Sigmoid colon (tissue), 7 donors: ENCODE results near the gene SLC25A33. TPM values are rescaled to one million over a fixed set of nuclear protein-coding genes. Genes with fewer than 3 reads are reported as not detected.

Experiments
- DNase-seq: peaks from one replicate; pipeline ENCODE4 v3.0.0-alpha.2; 2019
- H3K27ac ChIP-seq, 4 donors: fragments of 200-600 bp; sonication (generic); one replicate each; pipeline ENCODE4 v1.5.1; 2016 to 2019; ENCODE audit warnings: mild to moderate bottlenecking in 1 of 4
- H3K27me3 ChIP-seq, 3 donors: fragments of 200-600 bp; sonication (generic); one replicate each; pipeline ENCODE4 v1.5.1; 2019; ENCODE audit warnings: mild to moderate bottlenecking in 1 of 3
- H3K36me3 ChIP-seq, 4 donors: fragments of 200-600 bp; sonication (generic); one replicate each; pipeline ENCODE4 v1.5.1; 2016 to 2019
- H3K4me1 ChIP-seq, 4 donors: fragments of 200-600 bp; sonication (generic); one replicate each; pipeline ENCODE4 v1.5.1; 2017 to 2019
- H3K4me3 ChIP-seq, 4 donors: fragments of 200-600 bp; sonication (generic); one replicate each; pipeline ENCODE4 v1.5.1; 2017 to 2019; ENCODE audit warnings: mild to moderate bottlenecking in 2 of 4, moderate library complexity in 1 of 4
- H3K9me3 ChIP-seq, 4 donors: fragments of 200-600 bp in 3 of 4; sonication (generic) in 3 of 4; one replicate each; pipeline versions ENCODE4 v1.5.1 to v1.6.1; 2013 to 2019
- CTCF ChIP-seq, 4 experiments: fragments of 450-650 bp in 3 of 4; fragments of 200-600 bp in 1 of 4; IDR thresholded peaks; one replicate each; pipeline ENCODE4 v1.5.1; 2016 to 2019; ENCODE audit warnings: antibody characterized with exemption in 4 of 4, mild to moderate bottlenecking in 3 of 4, moderate library complexity in 2 of 4
- EP300 ChIP-seq, 4 donors: sonication (generic); formaldehyde crosslinking; IDR thresholded peaks; one replicate each; pipeline ENCODE4 v1.6.1; 2017; ENCODE audit warnings: antibody characterized with exemption in 4 of 4
- POLR2A ChIP-seq, 2 donors: fragments of 450-650 bp; IDR thresholded peaks; one replicate each; pipeline ENCODE4 v1.6.1; 2016; ENCODE audit warnings: antibody characterized with exemption in 2 of 2, mild to moderate bottlenecking in 2 of 2, moderate library complexity in 2 of 2
- POLR2AphosphoS5 ChIP-seq, 4 donors: sonication (generic); formaldehyde crosslinking; IDR thresholded peaks; one replicate each; pipeline ENCODE4 v1.6.1; 2017; ENCODE audit warnings: antibody characterized with exemption in 4 of 4
- WGBS, 2 donors: extraction: QIAGEN DNeasy Blood & Tissue Kit; methylation state at CpG; one replicate each; pipeline ENCODE4 v1.1.7; 2013; 5-methylcytosine and 5-hydroxymethylcytosine counted together
- intact Hi-C: fragments of 100-400 bp; cut with DNase I; formaldehyde crosslinking; loops from one replicate; pipeline ENCODE4 v1.15.1; 2023
- polyA plus RNA-seq, 3 donors: library from polyadenylated mRNA; stranded (reverse); fragments of 200-250 nt; gene quantifications; one replicate each; pipeline ENCODE4 v1.2.3, GENCODE V29; 2013
- total RNA-seq, 4 donors: library from RNA; depleted of rRNA; stranded (reverse); fragments of >200 nt; gene quantifications; one replicate each; pipeline ENCODE4 v1.1.0, GENCODE V29; 2016
- donor health status: healthy with polysubstance abuse.
- donor health status: Bipolar disorder and iron deficiency.
- donor health status: healthy.

The SLC25A33 gene
- total and polyA plus RNA-seq, 7 donors, result 3.9 to 16.6 (median 6.7) TPM

- H3K4me1 ChIP-seq, result peaks cover 0 to 47% (median 36%) of the 10 kb centered on the region in 4 donors
- peaks cover 0 to 21% (median 4%) of the 10 kb centered on the region in 4 donors for H3K36me3 ChIP-seq
- intact Hi-C loops, result no loop called here
- no peak overlapping the region for H3K4me3 ChIP-seq
- H3K9me3 ChIP-seq, result no peaks in the 10 kb centered on the region
- TF ChIP-seq CTCF (IDR thresholded peaks at IDR 0.05) (no peak), EP300 (IDR thresholded peaks at IDR 0.05) (no peak), POLR2AphosphoS5 (IDR thresholded peaks at IDR 0.05) (no peak), POLR2A (IDR thresholded peaks at IDR 0.05) (no peak)
- H3K27ac ChIP-seq, result peak overlapping the region in 1 of 4 donors; percentile 38
- DNase-seq, result peak; percentile 80
- H3K27me3 ChIP-seq, result no peaks in the 10 kb centered on the region
- 72 to 75% methylated on average over 25 of the region's 25 CpGs for WGBS, 2 donors
These were observed 54.5 kb downstream of the SLC25A33 start for GRCh38 chr1:9593492-9594465.

DNA sequence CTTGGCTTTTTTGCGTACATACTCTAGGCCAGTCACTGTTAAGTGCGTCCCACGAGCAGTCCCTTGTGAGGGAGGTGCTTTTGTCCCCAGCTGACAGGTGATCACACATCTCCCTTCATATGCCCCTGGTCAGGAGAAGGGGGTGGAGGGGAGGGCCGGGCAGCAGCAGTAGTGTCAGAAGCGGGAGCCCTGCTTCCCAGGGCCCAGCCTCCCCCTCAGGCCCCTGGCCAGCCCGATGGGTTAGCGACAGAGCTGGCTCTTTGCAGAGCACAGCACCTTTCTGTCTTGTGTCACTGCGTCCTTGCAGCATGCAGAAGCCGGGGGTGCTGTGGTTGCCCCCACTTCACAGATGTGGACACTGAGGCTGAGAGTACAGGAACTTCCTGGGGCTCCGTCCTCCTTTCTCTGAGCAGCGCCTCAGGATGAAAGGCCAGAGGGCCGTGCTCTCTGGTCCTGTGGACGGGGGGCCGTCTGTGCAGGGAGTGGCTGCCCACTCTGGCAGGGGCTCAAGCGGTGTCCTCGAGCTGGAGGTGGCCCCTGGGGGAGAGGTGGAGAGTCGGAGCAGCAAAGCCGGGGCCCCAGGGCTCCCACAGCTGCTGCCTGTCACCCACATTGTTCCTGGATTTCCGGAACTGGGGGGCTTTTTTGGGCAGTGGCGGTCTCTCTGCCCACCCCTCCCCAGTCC, 55.3 kb downstream of the SLC25A33 start:
- H3K27me3 ChIP-seq, result no peaks in the 10 kb centered on the region
- 93 to 95% methylated on average over 20 of the region's 20 CpGs for WGBS, 2 donors
- DNase-seq, result no peak
- no peak overlapping the region for H3K4me3 ChIP-seq
- H3K27ac ChIP-seq, result no peak overlapping the region
- peaks cover 0 to 43% (median 30%) of the 10 kb centered on the region in 4 donors for H3K4me1 ChIP-seq
- intact Hi-C loops, result no loop called here
- H3K9me3 ChIP-seq, result no peaks in the 10 kb centered on the region
- H3K36me3 ChIP-seq, result peaks cover 0 to 29% (median 4%) of the 10 kb centered on the region in 4 donors
- TF ChIP-seq CTCF (IDR thresholded peaks at IDR 0.05) (no peak), POLR2AphosphoS5 (IDR thresholded peaks at IDR 0.05) (no peak), POLR2A (IDR thresholded peaks at IDR 0.05) (no peak), EP300 (IDR thresholded peaks at IDR 0.05) (no peak)

- no peak for DNase-seq
- Histone ChIP-seq H3K27ac (no peak overlapping the region), H3K4me3 (no peak overlapping the region), H3K9me3 (no peaks in the 10 kb centered on the region), H3K36me3 (peaks cover 0 to 36% (median 4%) of the 10 kb centered on the region in 4 donors), H3K4me1 (peaks cover 0 to 35% (median 23%) of the 10 kb centered on the region in 4 donors), H3K27me3 (no peaks in the 10 kb centered on the region)
- TF ChIP-seq CTCF (IDR thresholded peaks at IDR 0.05), result no peak
- no peak for TF ChIP-seq POLR2A (IDR thresholded peaks at IDR 0.05)
- no peak for TF ChIP-seq POLR2AphosphoS5 (IDR thresholded peaks at IDR 0.05)
- TF ChIP-seq EP300 (IDR thresholded peaks at IDR 0.05), result no peak
- 83 to 91% methylated on average over 17 of the region's 17 CpGs for WGBS, 2 donors
- intact Hi-C loops, result no loop called here
These were observed 56.1 kb downstream of the SLC25A33 start for GRCh38 chr1:9595156-9595967.

DNA sequence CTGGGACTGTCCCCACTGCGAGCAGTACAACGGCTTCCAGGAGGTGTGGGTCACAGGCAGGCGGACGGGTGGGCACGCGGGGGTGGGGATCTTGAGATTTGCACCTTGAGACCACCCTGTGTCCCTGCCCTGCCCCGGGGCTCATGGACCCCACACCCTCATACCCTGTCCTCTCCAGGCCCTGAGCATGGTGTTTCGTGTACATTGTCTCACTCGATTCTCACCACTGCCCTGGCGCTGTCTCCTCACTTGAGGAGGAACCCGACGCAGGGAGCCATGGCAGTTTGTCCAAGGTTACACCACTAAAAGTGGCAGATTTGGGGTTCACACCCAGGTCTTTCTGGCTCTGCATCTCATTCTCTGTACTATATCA, 56.7 kb downstream of the SLC25A33 start:
- 89 to 92% methylated on average over 12 of the region's 12 CpGs for WGBS, 2 donors
- peaks cover 0 to 42% (median 6%) of the 10 kb centered on the region in 4 donors for H3K36me3 ChIP-seq
- no peak for DNase-seq
- TF ChIP-seq CTCF (IDR thresholded peaks at IDR 0.05), result no peak
- no peak for TF ChIP-seq POLR2AphosphoS5 (IDR thresholded peaks at IDR 0.05)
- no peak for TF ChIP-seq EP300 (IDR thresholded peaks at IDR 0.05)
- no peak for TF ChIP-seq POLR2A (IDR thresholded peaks at IDR 0.05)
- H3K27me3 ChIP-seq, result no peaks in the 10 kb centered on the region
- no peaks in the 10 kb centered on the region for H3K9me3 ChIP-seq
- H3K27ac ChIP-seq, result no peak overlapping the region
- intact Hi-C loops, result no loop called here
- H3K4me1 ChIP-seq, result peaks cover 0 to 29% (median 19%) of the 10 kb centered on the region in 4 donors
- H3K4me3 ChIP-seq, result no peak overlapping the region
